ENCODE measurements around the gene CELF2.

CELF2 gene

GRCh38 chr10:11261143-11261542, 243.5 kb downstream of the CELF2 start:
- FAIRE-seq (no peak), DNase-seq (ENCODE audit: insufficient read length, low spot score) (no peak)

GRCh38 chr10:11261687-11262493, 244.2 kb downstream of the CELF2 start:
- DNase-seq (ENCODE audit: insufficient read length, low spot score) (no peak), FAIRE-seq (no peak)

GRCh38 chr10:11262494-11263345, 245.0 kb downstream of the CELF2 start:
- FAIRE-seq: no peak
- no peak for DNase-seq (ENCODE audit: insufficient read length, low spot score)

- DNase-seq (ENCODE audit: insufficient read length, low spot score) (no peak), FAIRE-seq (no peak)
Measured at GRCh38 chr10:11263767-11264166, 246.1 kb downstream of the CELF2 start.

GRCh38 chr10:11264296-11265048, 246.8 kb downstream of the CELF2 start:
- FAIRE-seq: no peak

GRCh38 chr10:11265484-11265883, 247.8 kb downstream of the CELF2 start:
- DNase-seq (ENCODE audit: insufficient read length, low spot score) (no peak), FAIRE-seq (no peak)

More at GRCh38 chr10:11264296-11265048, 246.8 kb downstream of the CELF2 start:
- no peak for DNase-seq (ENCODE audit: insufficient read length, low spot score)

GRCh38 chr10:11266426-11266825, 248.8 kb downstream of the CELF2 start:
- FAIRE-seq: no peak
- no peak for DNase-seq (ENCODE audit: insufficient read length, low spot score)

GRCh38 chr10:11270135-11270857, 252.6 kb downstream of the CELF2 start:
- FAIRE-seq: peak; percentile 68
- DNase-seq (ENCODE audit: insufficient read length, low spot score): peak; percentile 72

GRCh38 chr10:11270858-11271179, 253.1 kb downstream of the CELF2 start:
- DNase-seq (ENCODE audit: insufficient read length, low spot score): no peak
- FAIRE-seq: no peak

GRCh38 chr10:11272915-11273389, 255.3 kb downstream of the CELF2 start:
- FAIRE-seq: no peak
- no peak for DNase-seq (ENCODE audit: insufficient read length, low spot score)

- no peak for FAIRE-seq
- DNase-seq (ENCODE audit: insufficient read length, low spot score): no peak
Measured at GRCh38 chr10:11274452-11274851, 256.8 kb downstream of the CELF2 start.

GRCh38 chr10:11275651-11276050, 258.0 kb downstream of the CELF2 start:
- DNase-seq (ENCODE audit: insufficient read length, low spot score) (no peak), FAIRE-seq (no peak)

- no peak for FAIRE-seq
- no peak for DNase-seq (ENCODE audit: insufficient read length, low spot score)
Measured at GRCh38 chr10:11276449-11276990, 258.8 kb downstream of the CELF2 start.

- DNase-seq (ENCODE audit: insufficient read length, low spot score) (no peak), FAIRE-seq (no peak)
Measured at GRCh38 chr10:11279314-11279713, 261.6 kb downstream of the CELF2 start.

- DNase-seq (ENCODE audit: insufficient read length, low spot score) (no peak), FAIRE-seq (no peak)
Measured at GRCh38 chr10:11280187-11280932, 262.7 kb downstream of the CELF2 start.

GRCh38 chr10:11282156-11282555, 264.5 kb downstream of the CELF2 start:
- FAIRE-seq: no peak
- DNase-seq (ENCODE audit: insufficient read length, low spot score): no peak

GRCh38 chr10:11282661-11283060, 265.0 kb downstream of the CELF2 start:
- no peak for FAIRE-seq

GRCh38 chr10:11284291-11285085, 266.8 kb downstream of the CELF2 start:
- DNase-seq (ENCODE audit: insufficient read length, low spot score) (no peak), FAIRE-seq (peak; percentile 97)

More at GRCh38 chr10:11282661-11283060, 265.0 kb downstream of the CELF2 start:
- DNase-seq (ENCODE audit: insufficient read length, low spot score): no peak

- no peak for DNase-seq (ENCODE audit: insufficient read length, low spot score)
Measured at GRCh38 chr10:11285171-11285570, 267.5 kb downstream of the CELF2 start.

More at GRCh38 chr10:11285171-11285570, 267.5 kb downstream of the CELF2 start:
- FAIRE-seq: no peak

Measured in HTR-8/SVneo (cell line).